ENCODE results near the gene OSGEP.
"Not testable (repeated sequence)": the region's sequence is repeated elsewhere in the genome, so short reads cannot be mapped to it uniquely, and the experiment has no call there.

Gene OSGEP

DNA sequence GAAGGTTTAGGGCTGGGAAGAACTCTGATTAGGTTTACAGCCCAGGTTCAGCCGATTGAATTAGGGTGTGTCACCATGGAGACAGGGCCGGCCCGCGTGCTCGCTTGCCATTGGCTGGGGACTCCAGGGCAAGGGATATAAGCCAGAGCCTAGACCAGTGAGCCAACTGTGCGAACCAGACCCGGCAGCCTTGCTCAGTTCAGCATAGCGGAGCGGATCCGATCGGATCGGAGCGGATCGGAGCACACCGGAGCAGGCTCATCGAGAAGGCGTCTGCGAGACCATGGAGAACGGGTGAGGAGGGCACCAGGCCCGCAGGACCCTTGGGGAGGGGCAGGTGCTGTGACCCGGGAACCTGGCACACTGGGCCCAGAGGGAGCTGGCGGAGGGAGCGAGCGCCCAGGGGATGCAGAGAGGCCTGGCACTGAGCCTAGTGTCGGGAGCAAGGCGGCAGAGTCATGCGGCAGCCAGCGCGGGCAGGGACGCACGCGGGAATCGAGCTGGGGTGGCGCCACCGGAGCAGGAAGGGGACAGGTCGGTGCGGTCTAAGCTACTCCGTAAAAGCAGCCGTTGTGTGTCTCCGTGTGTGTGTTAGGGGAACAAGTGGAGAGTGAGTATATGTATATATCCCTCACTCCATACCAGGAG is 14.8 kb upstream of the OSGEP start, which contains the start of gene PNP:
PNP (plus strand) TSS at position 165 of the 648 bp plus-strand sequence; CDS start at position 284, 119 bp downstream.
- peak; percentile 84 for DNase-seq

DNA sequence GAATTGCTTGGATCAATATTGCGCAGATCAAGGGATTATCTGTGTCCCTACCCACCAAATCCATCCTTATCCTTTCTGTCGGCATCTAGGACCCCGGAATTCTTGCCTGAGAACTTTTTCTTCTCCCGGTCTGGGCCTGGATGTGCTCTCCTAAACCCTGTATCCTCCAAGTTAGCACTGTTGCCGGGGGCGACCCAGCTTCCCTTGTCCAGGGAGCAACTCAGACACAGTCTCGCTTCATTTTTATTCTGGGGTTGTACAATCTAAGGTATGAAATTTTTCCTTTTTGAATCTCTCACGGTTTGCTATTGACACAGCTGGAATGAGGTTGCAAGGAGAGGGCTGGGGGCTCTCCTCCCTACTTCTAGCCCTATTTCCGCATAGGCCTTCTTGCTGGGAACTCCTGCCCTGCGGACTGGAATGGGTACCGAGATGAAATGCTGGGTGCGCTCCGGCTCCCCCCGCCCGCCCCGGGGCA is 14.2 kb upstream of the OSGEP start:
- DNase-seq, result no peak

GRCh38 chr14:20461225-20462141 is 6.9 kb upstream of the OSGEP start, which contains the start of gene PIP4P1:
TSS of gene PIP4P1 (minus strand) at chr14:20461434. CDS start at chr14:20461325, 109 bp downstream.
- peak; percentile 98 for DNase-seq

DNA sequence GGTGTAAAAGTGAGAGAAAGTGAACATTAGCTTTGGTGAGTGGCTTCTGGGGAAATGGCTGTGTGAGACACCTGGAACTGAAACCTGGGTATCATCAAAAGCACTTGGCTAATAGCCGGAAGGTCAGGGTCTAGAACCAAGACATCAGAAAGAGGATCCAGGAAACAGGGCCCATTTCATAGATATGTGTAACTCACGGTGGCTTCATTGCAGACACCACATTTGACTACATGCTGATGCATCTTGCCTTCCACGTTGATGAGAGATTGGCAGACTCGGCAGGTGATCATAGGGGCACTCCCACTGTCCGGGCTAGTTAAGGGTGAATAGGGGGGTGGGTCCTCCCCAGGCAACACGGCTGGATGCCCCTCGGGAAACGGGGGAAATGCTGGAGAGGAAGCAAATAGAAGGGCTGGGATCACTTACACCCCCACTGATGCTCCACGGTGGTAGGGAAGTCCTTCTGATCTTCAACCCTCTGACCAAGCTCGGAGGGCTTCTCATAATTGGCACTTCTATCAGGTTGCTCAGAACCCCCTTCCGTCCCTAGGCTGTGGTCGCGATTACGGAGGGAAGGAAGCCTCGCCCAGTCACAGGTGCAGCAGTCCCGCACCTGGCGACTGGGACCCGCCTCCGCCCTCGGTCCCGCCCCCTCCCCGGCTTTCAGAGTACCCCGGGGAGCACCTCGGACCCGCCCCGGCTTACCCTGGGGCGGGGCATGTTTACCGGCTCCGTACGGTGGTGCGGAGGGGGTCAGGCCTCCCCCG is 6.0 kb upstream of the OSGEP start:
- peak; percentile 62 for DNase-seq

DNA sequence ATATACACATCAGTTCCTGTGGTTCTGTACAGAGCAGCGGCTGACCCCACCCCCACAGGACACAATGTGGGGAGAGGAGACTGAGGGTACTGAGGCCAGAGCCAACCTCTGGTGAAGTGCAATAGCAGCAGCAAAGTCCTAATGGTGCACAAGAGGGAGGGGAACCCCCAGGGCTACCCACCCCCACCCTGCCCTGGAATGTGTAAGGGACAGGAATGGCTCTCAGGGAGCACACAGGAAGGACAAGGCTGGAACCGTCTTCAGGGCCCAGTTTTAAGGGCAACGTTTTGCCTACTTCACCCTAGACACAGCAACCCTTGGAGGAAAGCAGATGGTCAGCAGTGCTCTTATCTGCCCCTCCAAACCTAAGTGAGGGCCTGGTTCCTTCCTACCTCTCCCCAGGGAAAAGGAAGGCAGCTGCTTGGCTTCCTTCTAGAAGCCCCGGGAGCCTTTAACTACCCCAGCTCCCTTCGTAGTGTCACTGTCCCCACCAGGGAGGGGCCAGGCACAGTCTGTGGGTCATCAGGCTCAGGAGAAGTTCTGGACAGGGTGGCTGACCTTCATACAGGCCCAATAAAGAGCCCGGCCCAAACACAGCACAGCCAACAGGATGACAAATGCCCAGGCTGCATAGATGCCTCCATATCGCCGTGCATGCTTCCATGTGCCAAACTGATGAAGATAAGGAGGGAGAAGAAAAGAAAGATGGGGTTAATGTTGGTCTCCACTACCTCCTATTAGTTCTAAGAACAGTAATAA is 3.6 kb upstream of the OSGEP start:
- no peak for DNase-seq

- DNase-seq, result no peak
These were observed 2.4 kb upstream of the OSGEP start for GRCh38 chr14:20456971-20457370.

DNA sequence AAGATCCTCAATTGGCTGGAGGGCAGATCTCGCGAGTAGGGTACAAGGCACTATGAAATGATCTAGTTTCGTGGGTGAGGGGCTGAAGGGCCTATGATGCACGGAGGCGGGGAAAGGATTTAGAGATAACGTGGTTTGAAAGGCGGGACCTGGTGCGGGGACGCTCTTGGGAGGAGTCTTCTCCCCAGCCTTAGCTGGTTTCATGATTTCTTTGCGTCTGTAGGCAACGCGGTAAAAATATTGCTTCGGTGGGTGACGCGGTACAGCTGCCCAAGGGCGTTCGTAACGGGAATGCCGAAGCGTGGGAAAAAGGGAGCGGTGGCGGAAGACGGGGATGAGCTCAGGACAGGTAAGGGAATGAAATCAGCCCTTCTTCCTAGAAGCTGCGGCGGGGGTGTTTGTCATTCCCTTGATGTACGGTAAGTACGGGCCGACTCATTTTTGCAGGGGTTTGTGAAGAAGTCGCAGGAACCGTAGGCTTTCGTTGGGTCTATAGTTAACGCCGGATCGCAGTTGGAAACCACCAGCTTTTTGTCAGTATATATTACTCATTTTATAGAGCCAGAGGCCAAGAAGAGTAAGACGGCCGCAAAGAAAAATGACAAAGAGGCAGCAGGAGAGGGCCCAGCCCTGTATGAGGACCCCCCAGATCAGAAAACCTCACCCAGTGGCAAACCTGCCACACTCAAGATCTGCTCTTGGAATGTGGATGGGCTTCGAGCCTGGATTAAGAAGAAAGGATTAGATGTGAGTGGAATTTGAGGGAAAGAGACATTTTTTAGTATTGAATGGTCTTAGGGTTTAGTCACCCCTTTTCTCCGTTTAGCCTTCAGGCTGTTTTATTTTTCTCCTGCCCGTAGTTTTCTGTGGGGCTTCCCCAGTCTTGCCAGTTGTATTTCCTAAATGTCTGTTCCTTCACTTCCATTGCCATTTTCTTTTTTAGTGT is 1.0 kb upstream of the OSGEP start:
- peak; percentile 87 for DNase-seq

- DNase-seq, result not testable (repeated sequence)
These were observed 1.8 kb downstream of the OSGEP start for GRCh38 chr14:20452831-20453230.

DNA sequence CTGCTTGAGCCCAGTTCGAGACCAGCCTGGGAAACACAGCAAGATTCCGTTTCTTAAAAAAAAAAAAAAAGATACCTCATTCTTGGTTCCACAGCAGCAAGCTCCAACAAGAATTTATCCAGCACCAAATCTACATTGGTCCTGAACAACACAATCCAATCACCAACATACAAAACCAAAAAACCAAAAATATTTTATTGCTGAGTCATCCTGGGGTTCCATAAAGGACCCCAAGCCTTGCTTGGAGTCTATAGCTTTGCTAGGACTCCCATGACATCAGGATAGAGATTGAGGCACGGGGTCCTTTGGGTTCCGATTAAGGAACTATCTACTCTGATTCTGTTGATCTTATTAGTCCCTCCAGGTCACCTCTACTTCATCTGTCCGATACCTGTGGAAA is 7.7 kb downstream of the OSGEP start:
- no peak for DNase-seq

DNA sequence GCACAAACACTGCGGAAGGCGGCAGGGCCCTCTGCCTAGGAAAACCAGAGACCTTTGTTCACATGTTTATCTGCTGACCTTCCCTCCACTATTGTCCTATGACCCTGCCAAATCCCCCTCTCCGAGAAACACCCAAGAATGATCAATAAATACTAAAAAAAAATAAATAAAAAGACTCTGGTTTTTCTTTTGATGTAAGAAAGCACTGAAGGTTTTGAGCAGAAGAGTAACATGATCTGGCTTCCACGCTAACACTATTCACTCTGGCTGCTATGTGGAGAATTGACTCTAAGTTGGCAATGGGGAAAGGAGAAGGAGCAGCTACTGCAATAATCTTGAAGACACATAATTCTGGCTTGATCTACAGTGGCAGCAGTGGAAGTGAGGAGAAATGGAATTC is 11.0 kb downstream of the OSGEP start:
- not testable (repeated sequence) for DNase-seq

DNA sequence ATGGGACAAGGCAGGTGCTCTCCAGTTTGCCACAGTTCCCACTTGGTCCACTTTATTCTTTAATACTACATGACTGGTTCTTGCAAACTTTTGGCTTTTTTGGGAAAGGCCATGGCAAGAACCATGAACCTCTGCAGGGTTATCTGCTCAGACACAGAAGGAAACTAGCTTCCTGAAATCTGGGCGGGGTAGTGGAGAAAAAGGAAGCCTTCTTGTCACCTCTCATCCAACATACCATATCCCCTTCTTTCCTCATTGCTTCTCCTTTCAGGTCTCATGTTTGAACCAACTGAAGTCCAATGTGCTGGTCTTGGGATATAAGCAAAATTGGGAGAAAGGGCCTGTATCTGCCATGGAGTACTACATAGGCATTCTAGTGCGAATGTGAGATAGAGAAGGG is 13.2 kb downstream of the OSGEP start:
- no peak for DNase-seq

DNA sequence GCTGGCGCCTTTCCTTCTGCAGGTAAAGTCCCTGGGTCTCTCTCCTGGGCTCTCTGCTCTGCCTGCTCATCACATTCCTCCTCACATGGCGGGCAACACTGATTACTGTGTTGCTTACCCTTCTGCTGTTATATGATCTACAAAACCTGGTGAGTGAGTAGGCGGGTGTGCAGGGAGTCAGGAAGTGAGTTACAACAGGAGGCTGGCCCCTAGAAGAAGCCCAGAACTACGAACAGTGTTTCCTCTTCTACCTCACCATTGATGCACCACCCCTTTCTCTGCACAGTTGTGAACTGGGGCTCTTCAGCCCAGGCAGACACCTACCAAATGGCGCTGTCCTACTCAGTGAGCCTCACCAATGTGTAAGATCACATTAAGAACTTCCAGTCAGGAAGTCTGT is 13.7 kb downstream of the OSGEP start:
- DNase-seq, result no peak

GRCh38 chr14:20440465-20440864 is 14.1 kb downstream of the OSGEP start:
- DNase-seq, result no peak

DNA sequence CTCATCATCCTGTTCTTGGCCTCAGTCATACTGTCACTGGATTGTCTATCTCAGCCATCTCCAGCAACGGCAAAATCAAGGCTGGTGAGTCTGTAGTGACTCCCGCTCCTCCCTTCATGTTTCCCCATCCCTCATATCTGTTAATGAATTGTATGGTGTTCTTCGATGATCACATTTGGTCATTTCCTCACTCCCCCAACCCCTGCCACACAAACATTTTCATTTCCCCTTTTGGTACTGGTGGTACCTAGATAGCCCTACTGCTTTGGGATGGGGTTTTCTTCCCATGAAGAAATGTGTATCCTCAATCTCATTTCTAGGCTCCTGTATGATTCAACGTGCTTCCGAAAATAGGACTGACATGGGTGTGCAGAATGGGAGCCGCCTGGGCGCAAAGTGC is 15.9 kb downstream of the OSGEP start:
- no peak for DNase-seq

DNA sequence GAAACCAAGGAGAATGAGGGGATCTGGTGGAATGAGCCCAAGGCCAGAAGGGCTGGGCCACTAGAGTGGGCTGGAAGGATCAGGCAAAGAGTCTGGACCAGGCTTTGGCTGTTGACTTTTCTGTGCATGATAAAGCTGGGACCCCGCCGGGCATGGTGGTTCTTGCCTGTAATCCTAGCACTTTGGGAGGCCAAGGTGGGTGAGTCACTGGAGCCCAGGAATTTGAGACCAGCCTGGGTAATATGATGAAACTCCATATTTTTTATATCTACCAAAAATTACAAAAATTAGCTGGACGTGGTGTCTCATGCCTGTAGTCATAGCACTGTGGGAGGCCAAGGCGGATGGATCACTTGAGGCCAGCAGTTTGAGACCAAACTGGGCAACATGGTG is 18.3 kb downstream of the OSGEP start:
- no peak for DNase-seq

DNA sequence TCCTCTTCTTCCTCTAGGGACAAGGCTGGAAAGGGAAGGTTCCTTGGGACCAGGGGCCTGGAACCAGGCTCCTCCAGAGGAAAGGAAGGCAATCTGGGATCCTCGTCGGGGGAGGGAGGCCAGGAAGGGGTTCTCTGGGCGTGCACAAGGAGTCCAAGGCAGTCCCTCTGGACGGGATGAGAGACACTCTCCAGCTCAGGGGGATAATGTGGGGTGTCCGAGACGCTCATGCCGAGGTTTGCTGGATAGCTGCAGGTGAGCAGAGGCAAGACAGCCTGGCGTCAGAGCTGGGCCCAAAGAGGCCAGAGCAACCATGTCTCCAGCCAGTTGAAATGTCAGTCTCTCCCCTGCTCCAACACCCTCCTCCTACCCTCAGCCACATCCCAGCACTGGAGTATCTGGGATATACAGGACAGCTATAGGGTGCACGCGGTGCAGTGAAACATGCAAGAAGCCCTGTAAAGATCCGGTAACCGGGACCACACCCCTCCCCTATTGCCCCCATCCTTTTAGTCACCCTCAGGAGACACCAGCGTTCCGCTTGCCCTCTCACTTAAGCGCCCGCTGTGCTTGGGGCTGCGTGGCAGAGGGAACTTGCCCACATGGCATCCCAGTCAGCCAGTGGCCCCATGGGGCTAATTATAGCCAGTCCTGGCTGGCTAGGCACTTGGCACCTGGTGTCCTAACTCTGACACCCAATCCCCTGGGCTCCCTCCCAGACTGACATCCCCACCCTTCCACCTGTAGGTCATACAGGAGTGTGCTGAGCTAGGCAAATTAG is 18.8 kb downstream of the OSGEP start, which contains the start of gene KLHL33:
KLHL33 (minus strand) TSS at position 585 of the 781 bp plus-strand sequence; CDS start at position 230, 355 bp downstream.
- no peak for DNase-seq

DNA sequence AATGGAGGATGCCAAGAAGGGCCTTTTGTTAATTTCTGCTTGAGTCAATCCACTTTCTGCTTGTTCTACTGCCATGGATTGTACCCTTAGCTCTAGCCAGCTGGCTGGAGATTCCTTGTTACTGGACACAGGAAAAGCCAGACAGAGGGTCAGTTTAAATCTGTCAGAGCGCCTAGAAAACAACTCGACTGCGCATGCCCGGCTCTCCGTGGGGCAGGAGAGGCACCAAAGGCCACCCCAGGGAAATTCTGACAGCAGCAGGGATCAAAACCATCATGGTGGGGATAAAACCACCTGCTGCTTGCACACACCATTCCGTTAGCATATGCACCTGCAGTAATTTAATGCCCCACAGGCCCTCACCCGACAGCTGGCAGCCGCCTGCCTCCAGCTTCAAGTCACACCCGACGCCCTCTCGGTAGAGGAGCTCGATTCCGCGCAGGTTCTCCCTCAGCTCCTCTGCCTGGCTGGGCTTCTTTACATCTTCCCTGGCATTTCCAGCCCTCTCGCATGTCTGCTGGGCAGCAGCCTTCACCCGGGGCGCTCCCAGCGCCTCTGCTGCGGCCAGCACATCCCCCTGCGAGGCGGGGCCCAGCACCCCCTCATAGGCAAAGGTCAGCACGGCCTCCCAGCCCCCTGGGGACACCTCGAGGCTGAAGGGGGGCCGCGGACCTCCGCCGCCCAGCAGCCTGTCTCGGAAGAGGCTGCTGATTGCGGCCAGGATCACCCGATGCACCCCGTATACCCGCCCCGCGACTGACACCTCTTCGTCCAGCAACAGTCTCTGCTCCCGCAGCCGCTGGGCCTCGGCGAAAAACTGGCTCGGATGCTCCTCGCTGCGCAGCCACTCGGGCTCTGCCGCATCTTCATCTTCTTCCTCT is 19.7 kb downstream of the OSGEP start:
- DNase-seq, result no peak

DNA sequence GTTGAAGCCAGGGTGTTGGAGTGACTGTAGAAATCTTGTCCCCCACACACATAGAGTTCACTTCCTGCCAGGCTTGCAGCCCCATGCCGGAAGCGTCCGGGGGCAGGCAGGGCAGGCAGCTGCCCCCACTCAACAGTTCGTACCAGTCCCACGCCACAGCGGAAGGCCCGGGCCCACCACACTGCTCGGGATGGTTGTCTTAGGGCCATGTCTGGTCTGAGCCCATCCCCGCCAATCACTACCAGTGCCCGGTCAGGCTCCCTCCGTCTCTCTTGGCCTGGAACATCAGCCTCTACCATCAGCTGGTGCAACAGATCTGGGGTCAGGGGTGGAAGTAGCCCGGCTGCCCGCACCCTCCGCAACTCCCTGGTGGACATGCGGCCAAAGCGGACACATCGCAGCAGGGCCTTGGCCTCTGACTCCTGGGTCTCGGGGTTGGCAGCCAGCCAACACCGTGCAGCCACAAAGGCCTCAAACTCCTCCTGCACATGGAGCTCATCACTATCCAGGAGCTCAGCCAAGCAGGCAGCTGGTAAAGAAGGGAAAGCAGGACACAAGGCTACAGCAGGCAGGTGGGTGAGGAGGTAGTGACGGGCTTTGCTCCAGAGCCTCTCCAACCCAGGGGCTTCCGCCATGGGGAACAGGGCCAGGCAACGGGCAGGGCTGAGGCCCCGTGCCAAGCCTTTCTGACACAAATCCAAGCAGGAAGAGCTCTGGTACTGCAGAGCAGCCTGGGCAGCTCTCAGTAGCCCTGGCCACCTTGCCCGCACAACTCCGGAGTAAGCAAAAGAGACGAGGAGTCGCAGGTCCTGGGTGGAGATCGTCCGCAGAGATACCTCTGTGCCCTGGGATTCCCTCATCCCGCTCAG is 24.6 kb downstream of the OSGEP start:
- DNase-seq, result no peak

Measured in stimulated activated naive CD4-positive, alpha-beta T cell treated with Interleukin-2 at 50 U/mL for 16 hours (primary cell).